ENCODE results near the gene THSD4.
"Not testable (repeated sequence)": the region's sequence is repeated elsewhere in the genome, so short reads cannot be mapped to it uniquely, and the experiment has no call there.

Gene THSD4

GRCh38 chr15:71397377-71397776, 282.1 kb downstream of the THSD4 start:
- no peak for DNase-seq

- DNase-seq = no peak
Measured at GRCh38 chr15:71400294-71400693, 285.0 kb downstream of the THSD4 start.

- not testable (repeated sequence) for DNase-seq
Measured at GRCh38 chr15:71401728-71402127, 286.5 kb downstream of the THSD4 start.

DNA sequence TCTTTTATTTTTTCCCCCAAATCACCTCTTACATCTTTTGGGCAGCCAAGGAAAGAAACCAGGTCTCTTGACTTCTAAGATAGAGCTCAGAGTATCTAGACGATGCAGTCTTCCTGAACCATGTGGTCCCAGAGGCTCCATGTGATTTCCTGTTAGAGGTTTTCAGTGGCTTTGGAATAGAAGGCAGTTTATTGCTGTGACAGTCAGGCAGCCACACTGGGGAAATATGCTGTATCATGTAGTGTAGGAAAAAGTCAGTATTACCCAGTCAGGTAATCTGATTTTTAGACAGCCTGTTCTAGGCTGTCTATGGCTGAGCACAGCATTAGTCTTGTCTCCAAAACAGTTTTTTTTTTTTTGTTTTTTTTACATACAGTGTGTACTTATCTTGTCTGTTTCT, 294.3 kb downstream of the THSD4 start:
- no peak for DNase-seq

DNA sequence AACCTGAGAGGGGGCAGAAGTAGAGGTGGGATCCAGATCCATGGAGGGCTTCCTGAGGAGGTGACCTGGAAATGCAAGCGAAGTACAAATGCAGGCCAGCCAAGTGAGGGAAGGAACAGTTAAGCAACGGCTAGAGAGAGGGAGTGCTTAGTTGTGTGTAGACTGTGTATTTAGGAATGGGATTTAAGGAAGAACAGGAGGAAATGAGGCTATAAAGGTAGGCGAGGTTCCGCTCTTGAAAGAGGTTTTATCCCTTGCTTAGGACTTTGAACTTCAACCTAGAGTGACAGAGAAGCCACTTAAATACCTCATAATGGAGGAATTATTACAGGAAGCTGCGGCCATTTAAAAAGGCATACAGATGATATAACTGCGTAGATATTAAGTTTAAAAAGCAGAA, 295.1 kb downstream of the THSD4 start:
- no peak for DNase-seq

- no peak for DNase-seq
Measured at GRCh38 chr15:71411538-71412482, 296.5 kb downstream of the THSD4 start.

GRCh38 chr15:71413419-71413818, 298.1 kb downstream of the THSD4 start:
- no peak for DNase-seq

DNA sequence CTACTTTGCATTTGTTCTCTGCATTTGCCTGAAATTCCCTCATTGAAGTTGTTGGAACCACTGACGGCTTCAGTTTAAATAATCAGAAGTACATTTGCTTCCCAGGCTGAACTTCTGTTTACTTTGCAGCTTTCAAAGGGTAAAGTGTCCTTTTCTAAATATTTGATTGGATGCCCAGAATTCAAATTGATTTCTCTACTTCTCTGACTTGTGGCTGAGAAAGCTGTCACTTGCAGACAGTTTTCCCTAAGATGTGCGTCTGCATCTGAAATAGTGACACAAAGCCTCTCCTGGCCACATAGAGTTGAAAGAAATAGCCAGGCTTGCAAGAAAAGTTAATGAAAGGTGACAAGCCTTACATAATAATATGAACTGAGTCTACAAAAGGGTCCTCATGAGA, 299.6 kb downstream of the THSD4 start:
- DNase-seq = no peak

DNA sequence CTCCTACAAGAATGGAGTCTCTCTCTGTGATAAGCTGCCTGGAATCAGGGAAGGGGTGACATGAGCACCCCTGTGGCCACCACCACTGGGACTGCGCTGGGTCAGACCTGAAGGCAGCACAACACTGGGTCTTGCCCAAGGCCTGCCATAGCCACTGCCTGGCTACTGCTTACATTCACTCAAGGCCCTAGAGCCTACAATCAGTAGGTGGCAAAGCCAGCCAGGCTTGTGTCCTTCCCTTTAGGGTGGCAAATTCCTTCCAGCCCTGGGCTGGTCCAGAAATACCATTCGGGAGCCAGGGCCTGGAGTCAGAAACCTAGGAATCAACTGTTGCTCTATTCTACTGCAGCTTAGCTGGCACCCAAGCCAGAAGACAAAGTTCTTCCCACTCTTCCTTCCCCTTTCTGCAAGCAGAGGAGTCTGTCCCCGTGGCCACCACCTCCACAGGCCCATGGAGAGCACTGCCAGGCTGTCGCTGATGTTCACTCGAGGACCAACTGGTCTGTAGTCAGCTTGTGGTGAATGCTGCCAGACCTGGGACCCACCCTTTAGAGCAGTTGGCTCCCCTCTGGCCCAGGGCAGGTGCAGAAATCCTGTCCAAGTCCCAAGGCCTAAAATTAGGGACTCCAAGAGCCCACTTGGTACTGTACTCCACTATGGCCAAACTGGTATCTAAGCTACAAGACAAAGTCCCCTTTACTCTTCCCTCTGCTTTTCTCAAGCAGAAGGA, 307.4 kb downstream of the THSD4 start:
- DNase-seq = no peak

DNA sequence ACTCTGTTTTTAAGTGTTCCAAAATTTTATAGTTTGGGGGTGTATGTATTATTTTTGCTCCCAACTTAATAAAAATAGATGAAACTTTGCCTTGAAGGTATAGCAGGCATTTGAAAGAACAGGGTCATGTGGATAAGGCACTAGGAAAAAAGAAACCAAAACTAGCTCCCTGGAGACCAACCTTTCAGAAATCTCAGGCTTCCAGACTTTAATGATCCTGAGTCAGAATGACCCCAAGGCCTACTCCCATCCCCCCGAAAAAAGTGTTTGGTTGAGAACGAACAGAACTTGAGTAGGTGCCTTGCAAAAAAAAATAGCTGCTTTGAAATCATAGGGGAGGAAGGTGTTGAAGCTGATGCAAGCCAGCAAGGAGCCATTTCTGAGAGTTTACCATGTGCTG, 309.5 kb downstream of the THSD4 start:
- no peak for DNase-seq

DNA sequence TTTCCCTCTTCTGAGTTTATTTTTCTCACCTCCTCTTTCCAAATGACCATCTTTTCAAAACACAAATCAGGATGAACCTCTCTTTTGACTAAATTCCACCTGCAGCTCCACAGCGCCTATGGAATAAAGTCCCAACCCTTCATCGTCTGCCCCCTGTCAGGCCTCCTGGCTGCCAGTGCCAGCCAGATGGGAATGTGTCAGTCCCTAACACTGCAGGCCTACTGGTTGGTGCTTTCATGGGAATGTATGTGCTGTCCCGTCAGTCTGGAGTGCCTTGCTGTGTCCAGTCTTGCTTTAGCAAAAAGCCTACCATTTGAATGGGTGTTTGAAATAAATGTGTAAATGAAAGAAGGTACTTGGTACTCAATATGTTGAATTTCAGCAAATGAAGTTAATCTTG, 310.1 kb downstream of the THSD4 start:
- no peak for DNase-seq

DNA sequence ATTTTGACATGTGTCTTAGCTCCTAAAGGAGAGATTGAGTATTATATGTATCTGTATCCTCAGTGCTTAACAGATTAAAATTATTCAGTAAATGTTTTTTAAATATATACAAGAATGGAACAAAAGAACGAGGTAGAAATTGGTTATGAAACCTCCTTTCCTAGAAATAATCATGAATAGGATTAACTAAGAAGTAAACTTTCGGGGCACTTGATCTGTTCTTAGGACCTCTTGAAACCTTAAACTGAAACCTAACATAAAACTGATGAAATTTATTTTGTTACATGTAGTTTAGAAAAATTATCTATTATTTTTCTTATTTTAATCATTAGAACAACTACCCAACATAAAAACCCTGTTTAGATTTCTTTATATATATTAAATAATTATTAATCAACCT, 311.5 kb downstream of the THSD4 start:
- DNase-seq = no peak

DNA sequence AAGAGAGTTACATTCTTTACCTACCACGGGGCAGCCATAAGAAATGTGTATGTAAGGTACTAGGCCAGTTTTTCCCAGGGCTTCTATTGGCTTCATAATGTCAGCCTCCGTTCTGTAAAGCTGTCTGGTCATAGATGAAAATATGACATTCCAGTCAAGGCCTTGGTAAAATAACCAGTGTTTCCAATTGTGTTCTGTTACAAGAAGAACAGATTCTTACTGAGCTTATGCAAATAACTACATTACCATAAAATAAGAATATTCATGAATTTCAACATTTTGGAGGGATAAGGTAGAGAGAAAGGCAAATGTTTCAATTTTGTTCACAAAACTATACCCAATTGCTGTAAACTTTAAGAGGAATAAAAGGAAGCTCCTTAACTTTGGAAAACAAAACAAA, 315.5 kb downstream of the THSD4 start:
- DNase-seq = no peak

GRCh38 chr15:71431343-71432336, 316.4 kb downstream of the THSD4 start:
- no peak for DNase-seq

GRCh38 chr15:71433402-71433801, 318.1 kb downstream of the THSD4 start:
- DNase-seq = no peak

- DNase-seq = no peak
Measured at GRCh38 chr15:71434774-71435173, 319.5 kb downstream of the THSD4 start.

GRCh38 chr15:71435552-71435951, 320.3 kb downstream of the THSD4 start:
- DNase-seq = no peak

- DNase-seq = no peak
Measured at GRCh38 chr15:71436854-71437253, 321.6 kb downstream of the THSD4 start.

DNA sequence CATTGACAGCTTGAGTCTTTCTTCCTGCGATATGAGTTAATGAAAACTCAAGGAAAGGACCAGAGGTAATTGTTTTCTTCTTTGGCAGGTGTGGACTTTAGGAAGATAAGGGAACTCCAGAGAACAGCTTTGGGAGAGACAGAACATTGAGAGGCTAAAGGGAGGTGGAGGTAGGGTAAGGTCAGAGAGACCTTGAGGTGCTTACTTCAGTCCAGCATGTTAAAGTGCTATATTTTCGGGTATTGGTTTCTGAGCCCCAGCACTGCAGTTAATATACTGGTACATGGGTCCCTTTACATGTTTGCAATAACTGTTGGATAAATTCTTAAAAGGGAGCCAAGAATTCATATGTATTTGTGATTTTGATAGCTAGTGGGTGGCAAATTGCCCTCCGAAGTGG, 322.1 kb downstream of the THSD4 start:
- DNase-seq = no peak

- no peak for DNase-seq
Measured at GRCh38 chr15:71437919-71438318, 322.6 kb downstream of the THSD4 start.

GRCh38 chr15:71439478-71439877, 324.2 kb downstream of the THSD4 start:
- DNase-seq = not testable (repeated sequence)

- DNase-seq = no peak
Measured at GRCh38 chr15:71440489-71441110, 325.3 kb downstream of the THSD4 start.

All from activated CD4-positive, alpha-beta T cell treated with anti-CD3 and anti-CD28 coated beads for 1 hour (primary cell).